IMR-90 (cell line): ENCODE data around the gene MRPS7.

ENCODE experiments used
- BHLHE40 ChIP-seq: fragments of 150-350 bp; IDR thresholded peaks from 2 replicates; pipeline ENCODE4 v1.6.1; 2016; ENCODE audit warnings: mild to moderate bottlenecking, low read depth, low read length
- MXI1 ChIP-seq: IDR thresholded peaks from 2 replicates; pipeline ENCODE4 v1.6.1; 2012; ENCODE audit warnings: low read depth, mild to moderate bottlenecking, low read length, moderate library complexity, borderline replicate concordance
- RAD21 ChIP-seq: IDR thresholded peaks from 2 replicates; pipeline ENCODE4 v1.6.1; 2012; ENCODE audit warnings: low read length, improper control_type of control experiment
- SMC3 ChIP-seq: fragments of 150-350 bp; IDR thresholded peaks from 2 replicates; pipeline ENCODE4 v1.6.1; 2016; ENCODE audit warnings: low read depth, mild to moderate bottlenecking, antibody characterized with exemption, low read length, moderate library complexity
- TF ChIP-seq, protein P1 (sequence below): conservative IDR thresholded peaks from 2 replicates; pipeline ENCODE4 v1.5.1; 2012; ENCODE audit warnings: mild to moderate bottlenecking, low read depth, low read length, improper control_type of control experiment
- TF ChIP-seq, protein P2 (sequence below): fragments of 150-350 bp; IDR thresholded peaks from 2 replicates; pipeline ENCODE4 v1.6.1; 2016; ENCODE audit warnings: low read depth, mild to moderate bottlenecking, low read length, moderate library complexity, borderline replicate concordance

DNA sequence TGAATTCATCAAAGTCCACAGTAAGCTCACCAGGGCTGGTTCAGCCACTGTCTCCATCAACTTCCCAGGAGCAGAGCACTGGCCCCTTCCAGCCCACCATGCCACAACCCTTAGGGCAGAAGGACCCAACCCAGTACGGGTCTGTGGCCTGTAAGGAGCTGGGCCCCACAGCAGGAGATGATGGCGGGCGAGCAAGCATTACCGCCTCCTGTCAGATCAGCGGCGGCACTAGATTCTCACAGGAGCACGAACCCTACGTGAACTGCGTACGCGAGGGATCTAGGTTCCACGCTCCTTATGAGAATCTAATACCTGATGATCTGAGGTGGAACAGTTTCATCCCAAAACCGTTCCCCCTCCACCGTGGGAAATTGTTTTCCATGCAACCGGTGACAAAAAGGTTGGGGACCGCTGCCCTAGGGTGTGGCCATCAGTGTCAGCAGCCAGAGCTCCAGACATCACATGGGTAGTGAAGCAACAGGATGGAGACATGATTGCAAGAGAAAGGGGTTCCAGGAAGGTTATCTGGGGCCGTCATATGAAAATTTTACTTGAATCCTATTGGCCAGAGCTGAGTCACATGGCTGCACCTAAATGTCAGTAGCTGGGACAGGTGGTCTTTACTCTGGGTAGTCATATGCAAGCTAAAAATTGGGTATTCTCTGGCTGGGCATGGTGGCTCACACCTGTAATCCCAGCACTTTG is 40.0 kb downstream of the MRPS7 start:
- TF ChIP-seq, protein P1, sequence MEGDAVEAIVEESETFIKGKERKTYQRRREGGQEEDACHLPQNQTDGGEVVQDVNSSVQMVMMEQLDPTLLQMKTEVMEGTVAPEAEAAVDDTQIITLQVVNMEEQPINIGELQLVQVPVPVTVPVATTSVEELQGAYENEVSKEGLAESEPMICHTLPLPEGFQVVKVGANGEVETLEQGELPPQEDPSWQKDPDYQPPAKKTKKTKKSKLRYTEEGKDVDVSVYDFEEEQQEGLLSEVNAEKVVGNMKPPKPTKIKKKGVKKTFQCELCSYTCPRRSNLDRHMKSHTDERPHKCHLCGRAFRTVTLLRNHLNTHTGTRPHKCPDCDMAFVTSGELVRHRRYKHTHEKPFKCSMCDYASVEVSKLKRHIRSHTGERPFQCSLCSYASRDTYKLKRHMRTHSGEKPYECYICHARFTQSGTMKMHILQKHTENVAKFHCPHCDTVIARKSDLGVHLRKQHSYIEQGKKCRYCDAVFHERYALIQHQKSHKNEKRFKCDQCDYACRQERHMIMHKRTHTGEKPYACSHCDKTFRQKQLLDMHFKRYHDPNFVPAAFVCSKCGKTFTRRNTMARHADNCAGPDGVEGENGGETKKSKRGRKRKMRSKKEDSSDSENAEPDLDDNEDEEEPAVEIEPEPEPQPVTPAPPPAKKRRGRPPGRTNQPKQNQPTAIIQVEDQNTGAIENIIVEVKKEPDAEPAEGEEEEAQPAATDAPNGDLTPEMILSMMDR, result no peak
- TF ChIP-seq RAD21 (no peak), BHLHE40 (no peak), MXI1 (no peak), SMC3 (no peak)
- TF ChIP-seq, protein P2, sequence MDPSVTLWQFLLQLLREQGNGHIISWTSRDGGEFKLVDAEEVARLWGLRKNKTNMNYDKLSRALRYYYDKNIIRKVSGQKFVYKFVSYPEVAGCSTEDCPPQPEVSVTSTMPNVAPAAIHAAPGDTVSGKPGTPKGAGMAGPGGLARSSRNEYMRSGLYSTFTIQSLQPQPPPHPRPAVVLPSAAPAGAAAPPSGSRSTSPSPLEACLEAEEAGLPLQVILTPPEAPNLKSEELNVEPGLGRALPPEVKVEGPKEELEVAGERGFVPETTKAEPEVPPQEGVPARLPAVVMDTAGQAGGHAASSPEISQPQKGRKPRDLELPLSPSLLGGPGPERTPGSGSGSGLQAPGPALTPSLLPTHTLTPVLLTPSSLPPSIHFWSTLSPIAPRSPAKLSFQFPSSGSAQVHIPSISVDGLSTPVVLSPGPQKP, result no peak
